ENCODE measurements around the gene XPR1. TPM values are rescaled to one million over a fixed set of nuclear protein-coding genes. Genes with fewer than 3 reads are reported as not detected.

Gene XPR1
- total RNA-seq, 1 donor from 2014 or later = 71.8 TPM

- Mint-ChIP-seq H3K9me3 (ENCODE audit: unreplicated experiment) (no peaks in the 10 kb centered on the region), H3K4me1 (ENCODE audit: unreplicated experiment) (peaks cover 13% of the 10 kb centered on the region), H3K4me3 (ENCODE audit: unreplicated experiment) (no peak overlapping the region), H3K27me3 (ENCODE audit: unreplicated experiment) (peaks cover 3% of the 10 kb centered on the region), H3K36me3 (ENCODE audit: low read depth, unreplicated experiment) (no peaks in the 10 kb centered on the region), H3K27ac (ENCODE audit: unreplicated experiment) (no peak overlapping the region)
- DNase-seq (ENCODE audit: low spot score) = no peak
- no peak for TF ChIP-seq CTCF (IDR thresholded peaks at IDR 0.05; ENCODE audit: unreplicated experiment)
Measured at GRCh38 chr1:180907313-180908055, 275.7 kb downstream of the XPR1 start.

- no peaks in the 10 kb centered on the region for H3K36me3 Mint-ChIP-seq (ENCODE audit: low read depth, unreplicated experiment)
- H3K4me3 Mint-ChIP-seq (ENCODE audit: unreplicated experiment) = no peak overlapping the region
- TF ChIP-seq CTCF (IDR thresholded peaks at IDR 0.05; ENCODE audit: unreplicated experiment) = no peak
- DNase-seq (ENCODE audit: low spot score) = no peak
- peaks cover 13% of the 10 kb centered on the region for H3K4me1 Mint-ChIP-seq (ENCODE audit: unreplicated experiment)
- H3K27ac Mint-ChIP-seq (ENCODE audit: unreplicated experiment) = no peak overlapping the region
- peaks cover 3% of the 10 kb centered on the region for H3K27me3 Mint-ChIP-seq (ENCODE audit: unreplicated experiment)
- H3K9me3 Mint-ChIP-seq (ENCODE audit: unreplicated experiment) = no peaks in the 10 kb centered on the region
Measured at GRCh38 chr1:180908074-180908765, 276.4 kb downstream of the XPR1 start.

- peaks cover 10% of the 10 kb centered on the region for H3K27me3 Mint-ChIP-seq (ENCODE audit: unreplicated experiment)
- H3K36me3 Mint-ChIP-seq (ENCODE audit: low read depth, unreplicated experiment) = peaks cover 6% of the 10 kb centered on the region
- H3K4me3 Mint-ChIP-seq (ENCODE audit: unreplicated experiment) = no peak overlapping the region
- DNase-seq (ENCODE audit: low spot score) = no peak
- peaks cover 17% of the 10 kb centered on the region for H3K4me1 Mint-ChIP-seq (ENCODE audit: unreplicated experiment)
- TF ChIP-seq CTCF (IDR thresholded peaks at IDR 0.05; ENCODE audit: unreplicated experiment) = no peak
- H3K27ac Mint-ChIP-seq (ENCODE audit: unreplicated experiment) = no peak overlapping the region
- no peaks in the 10 kb centered on the region for H3K9me3 Mint-ChIP-seq (ENCODE audit: unreplicated experiment)
Measured at GRCh38 chr1:180909005-180909414, 277.2 kb downstream of the XPR1 start.

- Mint-ChIP-seq H3K4me3 (ENCODE audit: unreplicated experiment) (no peak overlapping the region), H3K27ac (ENCODE audit: unreplicated experiment) (no peak overlapping the region), H3K36me3 (ENCODE audit: low read depth, unreplicated experiment) (peaks cover 7% of the 10 kb centered on the region), H3K9me3 (ENCODE audit: unreplicated experiment) (no peaks in the 10 kb centered on the region), H3K4me1 (ENCODE audit: unreplicated experiment) (peaks cover 17% of the 10 kb centered on the region), H3K27me3 (ENCODE audit: unreplicated experiment) (peaks cover 11% of the 10 kb centered on the region)
- DNase-seq (ENCODE audit: low spot score) = no peak
- TF ChIP-seq CTCF (IDR thresholded peaks at IDR 0.05; ENCODE audit: unreplicated experiment) = no peak
Measured at GRCh38 chr1:180909462-180909976, 277.7 kb downstream of the XPR1 start.

Data from endothelial cell (in vitro differentiated cells).